HCT116 (cell line): Measurements from ENCODE around the gene KRTAP12-1. TPM values are rescaled to one million over a fixed set of nuclear protein-coding genes. Genes with fewer than 3 reads are reported as not detected.

Source experiments
- ATAC-seq: fragments of 200-7000 bp; cut with Tn5 transposase; 2 replicates; pipeline ENCODE4 v1.9.1; 2020; ENCODE audit warnings: mild to moderate bottlenecking, moderate library complexity
- BruUV-seq: library from RNA; stranded (reverse); fragments of 400-500 nt; replicated peaks from 2 replicates; lab custom pipeline; 2021; lab: Mats Ljungman, UMichigan
- CTCF ChIA-PET: fragments of 300-600 bp; sonication (Branson Sonifier 250); formaldehyde crosslinking; loops from one replicate; lab custom pipeline; 2021; ENCODE audit warnings: antibody characterized with exemption; lab: Charles Lee
- POLR2A ChIA-PET: fragments of 300-600, 350-600 bp; sonication (Branson Sonifier 250); formaldehyde crosslinking; loops from one replicate; lab custom pipeline; 2021; ENCODE audit warnings: antibody characterized with exemption; lab: Charles Lee
- RAD21 ChIA-PET, 2 experiments: fragments of 300-600 bp; sonication (Branson Sonifier 250); formaldehyde crosslinking; loops; one replicate each; lab custom pipeline; 2023; ENCODE audit warnings: low total read pairs in 2 of 2; ENCODE audit not compliant: uncharacterized antibody in 2 of 2, unreplicated experiment in 2 of 2, low non-redundant PET in 1 of 2; lab: Charles Lee
- DNase-seq: peaks from one replicate; pipeline ENCODE4 v3.0.0-alpha.2; 2010; ENCODE audit warnings: low read depth, low spot score
- H2AFZ ChIP-seq: fragments of 200-600 bp; shearing (Covaris generic), sonication (generic); 2 replicates; pipeline ENCODE4 v1.6.1; 2017; ENCODE audit warnings: low read depth, mixed run types, mixed read lengths, antibody characterized with exemption, low read length; ENCODE audit not compliant: poor library complexity, severe bottlenecking
- H3K27ac ChIP-seq: 2 replicates; pipeline ENCODE4 v1.5.1; 2012; ENCODE audit warnings: low read depth, low read length
- H3K27me3 ChIP-seq: fragments of 200-600 bp; sonication (generic); 2 replicates; pipeline ENCODE4 v1.6.1; 2016; ENCODE audit warnings: mixed run types, low read length, mixed read lengths; ENCODE audit not compliant: insufficient read depth
- H3K36me3 ChIP-seq, 2 experiments: fragments of 200-500 bp in 1 of 2; fragments of 200-600 bp in 1 of 2; sonication (Bioruptor generic) in 1 of 2; sonication (generic) in 1 of 2; 2 replicates each; pipeline versions ENCODE4 v1.5.1 to v1.6.1; 2014 to 2016; ENCODE audit warnings: low read length in 2 of 2, inconsistent platforms in 1 of 2, mixed read lengths in 1 of 2, mixed run types in 1 of 2; ENCODE audit not compliant: insufficient read depth in 2 of 2, control insufficient read depth in 1 of 2
- H3K4me1 ChIP-seq, 2 experiments: fragments of 200-600 bp in 1 of 2; sonication (generic) in 1 of 2; 2 replicates each; pipeline versions ENCODE4 v1.5.1 to v1.6.1; 2012 to 2017; ENCODE audit warnings: low read length in 2 of 2, inconsistent platforms in 1 of 2, mild to moderate bottlenecking in 1 of 2, mixed read lengths in 1 of 2, mixed run types in 1 of 2, moderate library complexity in 1 of 2; ENCODE audit not compliant: insufficient read depth in 2 of 2, control insufficient read depth in 1 of 2
- H3K4me2 ChIP-seq: fragments of 200-600 bp; sonication (generic); 2 replicates; pipeline ENCODE4 v1.6.1; 2017; ENCODE audit warnings: mixed run types, low read length, mixed read lengths
- H3K4me3 ChIP-seq, 2 experiments: fragments of 200-600 bp in 1 of 2; sonication (generic) in 1 of 2; replicated peaks in 1 of 2; 2 replicates each; pipeline ENCODE4 v1.5.1; 2011 to 2016; ENCODE audit warnings: low read length in 2 of 2, control low read depth in 1 of 2, low read depth in 1 of 2, mild to moderate bottlenecking in 1 of 2, mixed read lengths in 1 of 2, mixed run types in 1 of 2
- H3K79me2 ChIP-seq: fragments of 200-600 bp; sonication (generic); 2 replicates; pipeline ENCODE4 v1.6.1; 2017; ENCODE audit warnings: mild to moderate bottlenecking, mixed run types, low read length, moderate library complexity, mixed read lengths; ENCODE audit not compliant: insufficient read depth
- H3K9ac ChIP-seq: fragments of 200-600 bp; sonication (generic); 2 replicates; pipeline ENCODE4 v1.6.1; 2016; ENCODE audit warnings: low read length, mixed read lengths
- H3K9me2 ChIP-seq: fragments of 200-600 bp; sonication (generic), shearing (Covaris generic); 2 replicates; pipeline ENCODE4 v1.6.1; 2017; ENCODE audit warnings: mixed run types, mild to moderate bottlenecking, moderate library complexity; ENCODE audit not compliant: insufficient read depth
- H3K9me3 ChIP-seq, 2 experiments: fragments of 200-500 bp in 1 of 2; fragments of 200-600 bp in 1 of 2; sonication (Bioruptor generic) in 1 of 2; sonication (generic) in 1 of 2; 2 replicates each; pipeline ENCODE4 v1.6.1; 2014 to 2017; ENCODE audit warnings: low read length in 2 of 2, mixed read lengths in 2 of 2, inconsistent platforms in 1 of 2, low read depth in 1 of 2, mild to moderate bottlenecking in 1 of 2, mixed run types in 1 of 2, moderate library complexity in 1 of 2; ENCODE audit not compliant: control insufficient read depth in 1 of 2, insufficient read depth in 1 of 2
- H4K20me1 ChIP-seq: fragments of 200-600 bp; sonication (generic), shearing (Covaris generic); 2 replicates; pipeline ENCODE4 v1.6.1; 2017; ENCODE audit warnings: mixed run types, mild to moderate bottlenecking, moderate library complexity; ENCODE audit not compliant: insufficient read depth
- CEBPB ChIP-seq: IDR thresholded peaks from 2 replicates; pipeline ENCODE4 v1.6.1; 2012; ENCODE audit warnings: low read depth
- EGR1 ChIP-seq: IDR thresholded peaks from 2 replicates; pipeline ENCODE4 v1.6.1; 2012; ENCODE audit warnings: low read depth
- ELF1 ChIP-seq: IDR thresholded peaks from 2 replicates; pipeline ENCODE4 v1.6.1; 2012; ENCODE audit warnings: low read depth, borderline replicate concordance
- EZH2phosphoT487 ChIP-seq: fragments of 200-600 bp; IDR thresholded peaks from 2 replicates; pipeline ENCODE4 v1.6.1; 2018; ENCODE audit warnings: antibody characterized with exemption, borderline replicate concordance
- FOSL1 ChIP-seq: IDR thresholded peaks from 2 replicates; pipeline ENCODE4 v1.6.1; 2012; ENCODE audit warnings: low read depth
- POLR2A ChIP-seq: IDR thresholded peaks from 2 replicates; pipeline ENCODE4 v1.7.0; 2011; ENCODE audit warnings: borderline replicate concordance; ENCODE audit not compliant: insufficient read depth, insufficient read length; ENCODE audit errors: extremely low read depth
- POLR2AphosphoS5 ChIP-seq: IDR thresholded peaks from 2 replicates; pipeline ENCODE4 v1.6.1; 2011; ENCODE audit warnings: mild to moderate bottlenecking, low read depth, low read length, moderate library complexity
- RAD21 ChIP-seq: IDR thresholded peaks from 2 replicates; pipeline ENCODE4 v1.6.1; 2012; ENCODE audit warnings: low read depth, mild to moderate bottlenecking
- SIN3A ChIP-seq: IDR thresholded peaks from 2 replicates; pipeline ENCODE4 v1.6.1; 2012; ENCODE audit warnings: low read depth
- SP1 ChIP-seq: IDR thresholded peaks from 2 replicates; pipeline ENCODE4 v1.6.1; 2012; ENCODE audit warnings: low read depth
- TCF7L2 ChIP-seq: IDR thresholded peaks from 2 replicates; pipeline ENCODE4 v1.7.0; 2011; ENCODE audit warnings: borderline replicate concordance, inconsistent platforms; ENCODE audit not compliant: insufficient read depth, insufficient read length; ENCODE audit errors: extremely low read depth
- YY1 ChIP-seq: IDR thresholded peaks from 2 replicates; pipeline ENCODE4 v1.6.1; 2011; ENCODE audit warnings: low read length, low read depth, moderate library complexity, mild to moderate bottlenecking; ENCODE audit not compliant: insufficient replicate concordance; ENCODE audit errors: extremely low read depth
- ZFX ChIP-seq: fragments of 450-650 bp; IDR thresholded peaks from 2 replicates; pipeline ENCODE4 v1.6.1; 2017
- ZNF274 ChIP-seq: fragments of 200-500 bp; sonication (Bioruptor generic); IDR thresholded peaks from 2 replicates; pipeline ENCODE4 v1.6.1; 2014; ENCODE audit warnings: mild to moderate bottlenecking, low read depth, low read length, inconsistent platforms
- intact Hi-C: fragments of 100-400 bp; cut with micrococcal nuclease; formaldehyde crosslinking; loops from 2 replicates; pipeline ENCODE4 v1.10.0; 2022
- total RNA-seq: library from RNA; stranded (reverse); gene quantifications from one replicate; pipeline ENCODE4 v1.2.1, GENCODE V29; 2021; ENCODE audit not compliant: unreplicated experiment
- TF ChIP-seq, protein P1 (sequence below): IDR thresholded peaks from 2 replicates; pipeline ENCODE4 v1.6.1; 2012

Gene KRTAP12-1
- total RNA-seq, 1 experiment from 2014 or later, result not detected

- RAD21 ChIA-PET, result no interaction called here
- TF ChIP-seq SP1 (no peak), RAD21 (no peak), ZNF274 (no peak), POLR2A (no peak), FOSL1 (no peak), EZH2phosphoT487 (no peak), SIN3A (no peak), YY1 (no peak), CEBPB (no peak), EGR1 (no peak), ELF1 (no peak), TCF7L2 (no peak), ZFX (no peak), POLR2AphosphoS5 (no peak)
- TF ChIP-seq, protein P1, sequence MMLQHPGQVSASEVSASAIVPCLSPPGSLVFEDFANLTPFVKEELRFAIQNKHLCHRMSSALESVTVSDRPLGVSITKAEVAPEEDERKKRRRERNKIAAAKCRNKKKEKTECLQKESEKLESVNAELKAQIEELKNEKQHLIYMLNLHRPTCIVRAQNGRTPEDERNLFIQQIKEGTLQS, result no peak
- TF ChIP-seq, all 23 proteins: peak for 0
- Histone ChIP-seq H3K27ac (no peak overlapping the region), H3K9me3 (no peaks in the 10 kb centered on the region), H2AFZ (no peak overlapping the region), H3K36me3 (no peaks in the 10 kb centered on the region), H3K4me2 (no peak overlapping the region), H3K27me3 (peaks cover 33% of the 10 kb centered on the region; the same call in 1 of the 2 replicates), H3K4me1 (peaks cover 0 to 6% of the 10 kb centered on the region in 2 experiments; a peak in 1 of 4 replicates), H4K20me1 (no peaks in the 10 kb centered on the region), H3K9ac (no peak overlapping the region), H3K79me2 (no peaks in the 10 kb centered on the region), H3K9me2 (no peaks in the 10 kb centered on the region), H3K4me3 (no peak overlapping the region)
- BruUV-seq, result no TSS peak
- no peak for ATAC-seq
- intact Hi-C loops, result no loop called here
- ChIA-PET CTCF (interaction anchor here (0.7 kb wide), 1 partner anchor 28 kb away, joined by 3 read pairs; no protein-coding TSS in a partner anchor), POLR2A (no interaction called here)
- no peak for DNase-seq
These were observed 32.9 kb upstream of the KRTAP12-1 start for GRCh38 chr21:44714905-44715304.
